ENCODE measurements around the gene HSPBAP1. TPM values are rescaled to one million over a fixed set of nuclear protein-coding genes. Genes with fewer than 3 reads are reported as not detected.

Gene HSPBAP1
- total RNA-seq, 1 donor from 2014 or later: 6.6 TPM

Other genes starting within 250 kb of the HSPBAP1 start
- 29.8 and 31.0 TPM in 2 replicates for gene PARP9, start 229.5 kb downstream of the HSPBAP1 start, total RNA-seq
- 32.4 and 34.3 TPM in 2 replicates for gene DTX3L, start 229.5 kb downstream of the HSPBAP1 start, total RNA-seq
- 14.4 and 16.1 TPM in 2 replicates for gene PARP15, start 216.2 kb downstream of the HSPBAP1 start, total RNA-seq
- 45.7 and 51.9 TPM in 2 replicates for gene PARP14, start 113.0 kb downstream of the HSPBAP1 start, total RNA-seq
- 2.0 TPM in 2 replicates for gene SLC49A4, start 1.2 kb upstream of the HSPBAP1 start, total RNA-seq
- not detected in 2 replicates for gene SEMA5B, start 233.9 kb upstream of the HSPBAP1 start, total RNA-seq

Data from activated T-helper 2 cell treated with anti-CD3 and anti-CD28 coated beads, Interferon-gamma antibody, Interleukin-2, Interleukin-4, amounts not matched to agents 10 μg/mL and 5 μg/mL and 100 μg/mL, durations not matched to agents 14 hours and 24 hours and 36 hours (primary cell).